Stimulated activated CD4-positive, alpha-beta T cell treated with anti-CD3 and anti-CD28 coated beads, TNF-alpha, amount 100 ng/mL, for 48 hours (primary cell): ENCODE measurements around the gene SLC17A8.
"Not testable (repeated sequence)": the region's sequence is repeated elsewhere in the genome, so short reads cannot be mapped to it uniquely, and the experiment has no call there.

Experiments
- DNase-seq, 3 donors: peaks; one replicate each; pipeline ENCODE4 v3.0.0-alpha.2; 2020; ENCODE audit warnings: low read depth in 3 of 3

Gene SLC17A8

GRCh38 chr12:100356644-100357223 is at the start of gene SLC17A8:
TSS of gene SLC17A8 (plus strand) at chr12:100357074. CDS start at chr12:100357392, 318 bp downstream.
- DNase-seq: no peak

DNA sequence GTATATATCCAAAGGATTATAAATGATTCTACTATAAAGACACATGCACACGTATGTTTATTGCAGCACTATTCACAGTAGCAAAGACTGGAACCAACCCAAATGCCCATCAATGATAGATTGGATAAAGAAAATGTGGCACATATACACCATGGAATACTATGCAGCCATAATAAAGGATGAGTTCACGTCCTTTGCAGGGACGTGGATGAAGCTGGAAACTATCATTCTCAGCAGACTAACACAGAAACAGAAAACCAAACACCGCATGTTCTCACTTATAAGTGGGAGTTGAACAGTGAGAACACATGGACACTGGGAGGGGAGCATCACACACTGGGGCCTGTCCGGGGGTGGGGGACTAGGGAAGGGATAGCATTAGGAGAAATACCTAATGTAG is 48.7 kb upstream of the SLC17A8 start:
- not testable (repeated sequence) for DNase-seq

DNA sequence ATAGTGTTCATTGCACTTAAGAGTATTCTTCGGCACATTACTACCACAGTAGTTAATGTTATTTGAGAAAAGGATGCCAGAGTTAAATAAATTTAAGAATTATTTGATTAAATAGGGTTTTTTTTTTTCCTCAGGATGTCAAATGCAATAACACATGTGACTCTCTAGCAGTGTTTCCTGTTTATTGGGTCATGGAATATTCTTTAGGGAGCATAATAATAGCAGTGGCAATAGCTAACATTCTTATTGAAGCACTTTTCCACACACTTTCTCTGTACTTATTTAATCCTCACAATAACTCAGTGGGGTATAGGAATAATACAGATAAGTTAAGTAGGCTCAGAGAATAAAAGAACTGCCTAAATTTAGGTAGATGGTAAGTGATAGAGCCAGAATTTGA is 45.6 kb upstream of the SLC17A8 start:
- DNase-seq: no peak

DNA sequence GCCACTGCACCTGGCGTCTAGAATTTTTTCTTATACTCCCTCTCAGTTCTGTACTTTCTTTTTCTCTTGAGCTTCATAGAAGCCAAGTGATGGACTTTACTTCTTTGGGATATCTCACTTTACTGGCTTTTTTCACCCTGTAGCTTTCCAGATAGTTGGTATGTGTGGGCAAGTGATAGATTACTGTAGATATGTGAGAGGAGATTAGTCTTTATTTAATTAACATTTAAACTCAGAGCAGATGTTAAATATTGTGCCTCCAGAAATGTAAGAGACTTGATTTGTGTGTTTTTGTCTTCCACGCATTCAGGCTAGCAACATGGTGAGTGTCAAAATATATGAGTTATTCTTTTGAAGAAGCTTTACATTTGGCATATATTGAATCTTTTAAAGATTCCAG is 39.5 kb upstream of the SLC17A8 start:
- no peak for DNase-seq

- no peak for DNase-seq
These were observed 32.4 kb upstream of the SLC17A8 start for GRCh38 chr12:100324498-100324897.

DNA sequence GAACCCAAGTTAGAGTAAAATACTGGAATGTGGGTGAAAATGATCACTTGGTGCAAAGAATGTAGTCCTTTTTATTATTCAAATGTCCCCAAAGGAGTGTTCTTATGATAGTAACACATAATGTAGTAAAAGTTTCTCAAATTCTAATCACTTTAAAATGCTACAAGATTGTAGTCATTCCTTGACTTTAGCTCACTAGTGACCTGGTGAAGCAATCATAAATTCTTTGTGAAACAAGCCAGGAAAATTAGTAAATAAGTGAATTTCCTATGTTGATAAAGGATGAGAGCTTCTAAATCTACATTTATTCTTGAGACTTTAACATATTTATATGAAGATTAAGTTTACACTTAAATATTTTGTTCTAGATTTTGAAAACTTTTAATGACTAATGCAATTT is 30.7 kb upstream of the SLC17A8 start:
- no peak for DNase-seq

DNA sequence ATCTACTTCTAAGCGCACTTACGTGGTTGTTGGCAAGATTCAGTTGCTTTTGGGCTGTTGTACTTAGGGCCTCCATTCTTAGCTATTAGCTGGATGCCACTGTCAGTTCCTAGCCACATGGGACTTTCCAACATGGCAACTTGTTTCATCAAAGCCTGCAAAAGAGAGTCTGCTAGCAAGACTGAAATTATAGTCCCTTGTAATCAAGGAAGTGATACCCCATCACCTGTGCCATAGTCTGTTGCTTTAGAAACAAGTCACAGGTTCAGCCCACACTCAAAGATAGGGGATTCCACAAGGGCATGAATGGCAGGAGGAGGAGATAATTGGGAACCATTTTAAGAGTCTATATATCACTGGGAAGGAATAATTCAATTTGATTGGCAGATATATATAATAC is 27.1 kb upstream of the SLC17A8 start:
- no peak for DNase-seq

DNA sequence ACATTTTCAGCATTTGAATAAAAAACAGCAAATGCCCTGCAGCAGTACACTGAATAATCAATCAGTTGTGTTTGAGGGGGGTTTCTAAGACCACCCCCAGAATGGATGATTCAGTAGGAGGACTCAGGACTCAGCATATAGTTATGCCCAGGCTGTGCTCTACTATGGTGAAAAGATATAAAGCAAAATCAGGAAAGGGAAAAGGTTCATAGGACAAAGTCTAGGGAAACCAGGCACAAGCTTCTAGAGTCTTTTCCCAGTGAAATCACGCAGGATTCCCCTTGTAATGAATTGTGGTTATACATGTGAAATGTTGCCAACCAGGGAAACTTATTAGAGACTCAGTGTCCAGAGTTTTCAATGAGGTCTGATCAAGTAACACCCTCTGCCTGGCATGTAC is 25.0 kb upstream of the SLC17A8 start:
- no peak for DNase-seq

- no peak for DNase-seq
These were observed 24.0 kb upstream of the SLC17A8 start for GRCh38 chr12:100332852-100333251.

- no peak for DNase-seq
These were observed 19.6 kb upstream of the SLC17A8 start for GRCh38 chr12:100337299-100337698.

- no peak for DNase-seq
These were observed 19.1 kb upstream of the SLC17A8 start for GRCh38 chr12:100337727-100338126.

DNA sequence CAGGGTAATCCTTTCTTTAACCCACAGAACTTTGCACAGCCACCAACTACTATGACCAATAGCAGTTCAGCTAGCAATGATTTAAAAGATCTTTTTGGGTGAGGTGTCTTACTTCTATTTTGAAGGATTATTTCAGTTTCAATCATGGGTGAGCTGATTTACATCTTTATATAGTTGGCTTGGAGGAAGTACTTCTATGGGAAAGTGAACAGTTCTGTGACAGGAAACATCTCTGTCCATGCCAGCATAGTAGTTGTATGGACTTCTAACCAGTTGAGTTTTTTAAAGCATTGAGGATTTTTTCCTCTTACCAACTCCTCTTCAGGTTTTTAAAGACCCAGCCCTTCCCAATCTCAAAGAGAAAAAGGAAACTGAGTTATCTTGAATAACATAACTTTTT is 17.8 kb upstream of the SLC17A8 start:
- DNase-seq: no peak

DNA sequence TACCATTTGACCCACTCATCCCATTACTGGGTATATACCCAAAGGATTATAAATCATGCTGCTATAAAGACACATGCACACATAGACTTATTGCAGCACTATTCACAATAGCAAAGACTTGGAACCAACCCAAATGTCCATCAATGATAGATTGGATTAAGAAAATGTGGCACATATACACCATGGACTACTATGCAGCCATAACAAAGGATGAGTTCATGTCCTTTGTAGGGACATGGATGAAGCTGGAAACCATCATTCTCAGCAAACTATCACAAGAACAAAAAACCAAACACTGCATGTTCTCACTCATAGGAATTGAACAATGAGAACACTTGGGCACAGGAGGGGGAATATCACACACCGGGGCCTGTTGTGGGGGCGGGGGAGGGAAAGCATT is 14.0 kb upstream of the SLC17A8 start:
- DNase-seq: not testable (repeated sequence)

DNA sequence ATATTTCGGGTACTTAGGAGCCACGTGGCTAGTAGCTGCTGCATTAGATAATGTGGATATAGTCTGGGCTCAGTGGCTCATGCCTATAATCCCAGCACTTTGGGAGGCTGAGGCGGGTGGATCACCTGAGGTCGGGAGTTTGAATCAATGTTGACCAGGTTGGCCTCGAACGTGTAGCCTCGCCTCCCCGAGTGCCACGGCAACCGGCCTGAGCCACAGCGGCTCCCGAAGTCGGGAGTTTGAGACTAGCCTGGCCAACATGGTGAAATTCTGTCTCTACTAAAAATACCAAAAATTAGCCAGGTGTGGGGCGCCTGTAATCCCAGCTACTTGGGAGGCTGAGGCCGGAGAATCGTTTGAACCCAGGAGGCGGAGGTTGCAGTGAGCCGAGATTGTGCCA is 12.5 kb upstream of the SLC17A8 start:
- not testable (repeated sequence) for DNase-seq

DNA sequence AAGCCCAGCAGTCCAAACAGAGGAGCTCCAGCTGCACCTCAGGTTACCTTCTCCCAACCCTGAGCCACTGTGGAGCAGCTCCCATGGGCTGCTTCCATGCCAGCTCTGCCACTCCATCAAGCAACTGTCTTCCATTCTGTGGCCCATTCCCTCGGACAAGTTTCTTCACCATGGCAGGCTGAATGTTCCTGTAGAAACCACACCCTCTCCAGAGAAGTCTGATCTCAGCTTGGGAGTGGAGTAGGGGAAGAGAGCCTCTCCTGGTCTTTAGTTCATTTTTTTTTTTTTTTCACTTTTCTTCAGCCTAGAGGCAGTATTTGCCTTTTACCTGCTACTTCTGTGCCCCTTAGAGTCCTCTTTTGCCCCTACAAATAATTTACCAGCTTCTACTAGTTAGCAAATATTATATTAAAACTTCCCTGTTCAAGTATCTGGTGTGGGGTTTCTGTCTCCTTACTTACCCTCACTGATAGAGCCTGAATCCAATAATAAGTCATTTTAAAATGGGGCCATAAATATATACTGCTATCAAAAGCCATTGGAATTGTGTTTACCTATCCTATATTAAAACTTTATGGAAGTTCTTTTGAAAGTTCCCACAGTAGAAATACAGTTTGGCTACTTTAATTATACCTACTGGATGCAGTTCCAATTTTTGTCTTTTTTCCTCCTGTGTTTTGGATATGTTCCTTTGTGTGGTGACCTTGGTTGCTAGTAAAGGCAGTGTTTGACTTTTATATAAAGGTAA is 11.7 kb upstream of the SLC17A8 start:
- DNase-seq: no peak

DNA sequence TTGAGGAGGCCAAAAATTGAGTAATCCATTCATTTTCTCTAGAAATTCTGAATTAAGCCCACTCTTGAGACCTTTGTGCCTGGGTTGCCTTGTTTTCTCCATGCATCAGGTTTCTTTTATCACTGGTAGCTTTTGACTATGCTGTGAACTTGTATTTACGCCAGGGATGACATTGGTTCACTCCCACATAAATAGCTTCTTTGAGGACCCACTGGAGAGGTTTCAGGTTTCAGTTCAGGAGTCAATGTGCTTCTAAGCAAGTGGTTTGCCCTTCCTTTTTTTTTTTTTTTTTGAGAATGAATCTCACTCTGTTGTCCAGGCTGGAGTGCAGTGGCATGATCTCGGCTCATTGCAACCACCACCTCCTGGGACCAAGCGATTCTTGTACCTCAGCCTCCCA is 10.2 kb upstream of the SLC17A8 start:
- DNase-seq: no peak

DNA sequence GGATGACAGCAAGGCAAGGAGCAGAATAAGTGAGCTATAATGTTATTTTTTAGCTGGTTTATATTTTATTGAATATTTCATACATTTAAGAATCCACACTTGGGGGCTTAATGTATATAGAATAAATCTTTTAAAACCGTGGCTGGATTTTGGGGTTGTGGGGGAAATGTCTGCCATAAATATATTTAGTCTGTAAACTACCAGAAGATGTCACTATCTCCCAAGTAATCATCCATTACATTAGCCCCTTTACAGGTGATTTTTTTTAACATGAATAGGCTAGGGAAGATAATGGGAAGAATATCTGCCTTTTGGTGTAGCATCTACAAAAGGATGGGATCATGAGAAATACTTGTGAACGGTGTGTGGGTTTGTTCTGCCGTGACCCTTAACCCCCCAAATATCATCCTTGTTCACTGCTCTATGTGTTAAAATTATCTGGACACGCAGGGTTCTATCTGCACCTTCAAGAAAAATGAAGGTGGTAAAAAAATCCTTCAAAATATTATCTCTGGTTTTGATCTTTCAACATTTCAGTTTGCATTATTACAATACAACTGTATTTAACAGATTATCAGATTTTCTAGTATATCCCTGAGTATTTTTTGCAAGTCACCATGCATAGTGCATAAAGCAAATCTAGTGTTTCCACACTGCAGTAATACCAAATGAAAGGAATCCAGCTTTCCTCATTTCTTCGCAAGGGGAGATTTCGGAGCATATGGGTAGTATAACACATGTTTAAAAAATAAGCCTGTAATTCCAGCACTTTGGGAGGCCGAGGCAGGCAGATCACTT is 8.0 kb upstream of the SLC17A8 start:
- no peak for DNase-seq

GRCh38 chr12:100359248-100359647 is 2.4 kb downstream of the SLC17A8 start:
- no peak for DNase-seq

- DNase-seq: no peak
These were observed 2.9 kb downstream of the SLC17A8 start for GRCh38 chr12:100359822-100360221.

DNA sequence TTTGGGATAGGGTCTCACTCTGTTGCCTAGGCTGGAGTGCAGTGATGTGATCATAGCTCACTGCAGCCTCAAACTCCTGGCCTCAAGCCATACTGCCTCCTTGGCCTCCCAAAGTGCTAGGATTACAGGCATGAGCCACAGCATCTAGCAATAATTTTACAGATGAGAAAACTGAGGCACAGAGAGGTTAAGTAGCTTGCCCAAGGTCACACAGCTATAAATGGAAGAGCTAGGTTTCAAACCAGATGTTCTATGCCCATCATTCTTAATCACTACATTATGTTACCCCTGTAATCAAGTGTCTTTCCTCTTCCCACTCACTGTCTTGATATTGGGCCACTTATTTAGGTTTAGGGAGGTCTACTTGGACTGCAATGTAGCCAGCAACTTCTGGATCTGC is 3.6 kb downstream of the SLC17A8 start:
- no peak for DNase-seq

DNA sequence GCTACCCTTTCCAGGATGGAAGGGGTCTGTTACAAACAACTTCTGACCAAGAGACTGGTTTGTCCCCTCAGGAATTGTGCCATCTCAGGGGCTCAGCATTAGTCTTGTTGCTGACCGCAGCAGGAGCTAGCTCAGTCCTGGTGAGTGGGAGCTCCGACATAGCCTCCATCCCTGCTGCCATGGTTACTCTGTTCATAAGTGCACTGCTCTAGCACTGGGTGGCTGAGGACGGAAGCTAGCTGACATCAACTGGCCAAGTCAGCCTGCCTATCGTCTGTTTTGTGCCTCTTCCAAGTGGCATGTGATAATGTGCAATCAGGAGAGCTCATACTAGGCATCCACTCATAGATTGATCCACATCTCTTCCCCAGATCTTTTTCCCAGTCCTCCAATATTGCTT is 7.5 kb downstream of the SLC17A8 start:
- no peak for DNase-seq

- no peak for DNase-seq
These were observed 8.5 kb downstream of the SLC17A8 start for GRCh38 chr12:100365411-100365810.

DNA sequence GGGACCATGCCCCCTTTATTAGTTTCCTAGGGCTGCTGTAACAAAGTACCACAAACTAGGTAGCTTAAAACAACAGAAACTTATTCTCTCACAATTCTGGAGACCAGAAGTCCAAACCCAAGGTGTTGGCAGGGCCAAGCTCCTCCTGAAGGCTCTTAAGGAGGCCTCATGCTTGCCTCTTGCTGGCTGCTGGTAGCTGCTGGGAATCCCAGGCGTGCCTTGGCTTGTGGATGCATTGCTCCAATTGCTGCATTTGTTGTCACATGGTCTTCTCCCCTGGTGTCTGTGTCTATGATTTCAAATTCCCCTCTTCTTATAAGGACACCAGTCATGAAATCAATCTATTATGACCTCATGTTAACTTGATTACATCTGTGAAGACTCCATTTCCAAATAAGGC is 11.2 kb downstream of the SLC17A8 start:
- no peak for DNase-seq
